Endothelial cell (in vitro differentiated cells): ENCODE measurements around the gene EPS8L3. TPM values are rescaled to one million over a fixed set of nuclear protein-coding genes. Genes with fewer than 3 reads are reported as not detected.
"Not testable (repeated sequence)": the region's sequence is repeated elsewhere in the genome, so short reads cannot be mapped to it uniquely, and the experiment has no call there.

ENCODE experiments used
- DNase-seq: peaks from one replicate; pipeline ENCODE4 v3.0.0; 2021; ENCODE audit warnings: low spot score
- H3K27ac Mint-ChIP-seq: one replicate; pipeline ENCODE4 v1.8.0; 2021; ENCODE audit warnings: mixed read lengths, inconsistent platforms; ENCODE audit not compliant: unreplicated experiment
- H3K27me3 Mint-ChIP-seq: one replicate; pipeline ENCODE4 v1.8.0; 2021; ENCODE audit warnings: mild to moderate bottlenecking, moderate library complexity, mixed read lengths, inconsistent platforms; ENCODE audit not compliant: unreplicated experiment
- H3K36me3 Mint-ChIP-seq: one replicate; pipeline ENCODE4 v1.8.0; 2021; ENCODE audit warnings: mild to moderate bottlenecking, low read depth, mixed read lengths, inconsistent platforms; ENCODE audit not compliant: unreplicated experiment
- H3K4me1 Mint-ChIP-seq: one replicate; pipeline ENCODE4 v1.8.0; 2021; ENCODE audit warnings: mild to moderate bottlenecking, mixed read lengths, inconsistent platforms; ENCODE audit not compliant: unreplicated experiment
- H3K4me3 Mint-ChIP-seq: one replicate; pipeline ENCODE4 v1.8.0; 2021; ENCODE audit warnings: mild to moderate bottlenecking, mixed read lengths, inconsistent platforms; ENCODE audit not compliant: unreplicated experiment
- H3K9me3 Mint-ChIP-seq: one replicate; pipeline ENCODE4 v1.8.0; 2021; ENCODE audit warnings: mixed read lengths, inconsistent platforms; ENCODE audit not compliant: unreplicated experiment
- CTCF ChIP-seq: fragments of 200-600 bp; sonication (generic); IDR thresholded peaks from one replicate; pipeline ENCODE4 v1.5.0; 2021; ENCODE audit warnings: antibody characterized with exemption; ENCODE audit not compliant: unreplicated experiment
- total RNA-seq: library from RNA; stranded (reverse); fragmentation: NEBNext Ultra II Directional; extraction: Animal tissue kit (Norgen Biotek cat#: 25700); gene quantifications from one replicate; pipeline ENCODE4 v1.2.1, GENCODE V29; 2021; ENCODE audit not compliant: unreplicated experiment

Gene EPS8L3
- total RNA-seq, 1 donor from 2014 or later = not detected

- H3K27me3 Mint-ChIP-seq = peaks cover 12% of the 10 kb centered on the region
- no peak for DNase-seq
- no peak for TF ChIP-seq CTCF
- no peak overlapping the region for H3K4me3 Mint-ChIP-seq
- peaks cover 20% of the 10 kb centered on the region for H3K4me1 Mint-ChIP-seq
- H3K9me3 Mint-ChIP-seq = no peaks in the 10 kb centered on the region
- H3K27ac Mint-ChIP-seq = no peak overlapping the region
- peaks cover 9% of the 10 kb centered on the region for H3K36me3 Mint-ChIP-seq
Measured at GRCh38 chr1:109760581-109761226, 3.0 kb downstream of the EPS8L3 start.

- Mint-ChIP-seq H3K4me1 (peaks cover 16% of the 10 kb centered on the region), H3K27ac (no peak overlapping the region), H3K9me3 (no peaks in the 10 kb centered on the region), H3K27me3 (peaks cover 11% of the 10 kb centered on the region), H3K4me3 (no peak overlapping the region), H3K36me3 (peaks cover 9% of the 10 kb centered on the region)
- no peak for TF ChIP-seq CTCF
- no peak for DNase-seq
Measured at GRCh38 chr1:109759513-109760334, 4.0 kb downstream of the EPS8L3 start.

GRCh38 chr1:109757936-109758786 is 5.6 kb downstream of the EPS8L3 start:
- no peak for DNase-seq

GRCh38 chr1:109756848-109757521 is 6.7 kb downstream of the EPS8L3 start:
- H3K4me1 Mint-ChIP-seq = no peaks in the 10 kb centered on the region
- no peak overlapping the region for H3K27ac Mint-ChIP-seq
- no peak for TF ChIP-seq CTCF
- no peaks in the 10 kb centered on the region for H3K36me3 Mint-ChIP-seq
- no peak overlapping the region for H3K4me3 Mint-ChIP-seq
- peaks cover 5% of the 10 kb centered on the region for H3K27me3 Mint-ChIP-seq
- DNase-seq = no peak
- H3K9me3 Mint-ChIP-seq = no peaks in the 10 kb centered on the region

More at GRCh38 chr1:109757936-109758786, 5.6 kb downstream of the EPS8L3 start:
- Mint-ChIP-seq H3K4me1 (peaks cover 12% of the 10 kb centered on the region), H3K36me3 (peaks cover 9% of the 10 kb centered on the region), H3K27ac (no peak overlapping the region), H3K27me3 (peaks cover 11% of the 10 kb centered on the region), H3K4me3 (no peak overlapping the region), H3K9me3 (no peaks in the 10 kb centered on the region)
- no peak for TF ChIP-seq CTCF

- not testable (repeated sequence) for H3K27ac Mint-ChIP-seq, H3K36me3 Mint-ChIP-seq, H3K4me1 Mint-ChIP-seq, H3K9me3 Mint-ChIP-seq, H3K27me3 Mint-ChIP-seq, DNase-seq, H3K4me3 Mint-ChIP-seq
Measured at GRCh38 chr1:109756325-109756724, 7.4 kb downstream of the EPS8L3 start.
